GM21381 (cell line): Measurements from ENCODE around the gene HGD.

ENCODE experiments used
- ATAC-seq: cut with Tn5 transposase; IDR thresholded peaks from one replicate; pipeline ENCODE4 v1.9.1; 2021; ENCODE audit warnings: mild to moderate bottlenecking, moderate library complexity; ENCODE audit not compliant: unreplicated experiment

Gene HGD

GRCh38 chr3:120596853-120597223 lies 85.2 kb downstream of the HGD start:
- ATAC-seq = no peak

GRCh38 chr3:120596116-120596852 lies 85.8 kb downstream of the HGD start, which contains the start of gene NDUFB4:
Gene NDUFB4 (plus strand): TSS chr3:120596336. CDS start chr3:120596360, 24 bp downstream.
- ATAC-seq = peak; percentile 89

- ATAC-seq = no peak
Observed at GRCh38 chr3:120595788-120596115, 86.3 kb downstream of the HGD start.

- ATAC-seq = no peak
Observed at GRCh38 chr3:120587332-120587975, 94.6 kb downstream of the HGD start.
